HL-60 (cell line): ENCODE measurements around the gene GRK2.

Source experiments
- CTCF ChIP-seq: IDR thresholded peaks from one replicate; pipeline ENCODE4 v1.5.1; 2011; ENCODE audit warnings: low read length, control low read depth, inconsistent platforms; ENCODE audit not compliant: insufficient read depth
- REST ChIP-seq: IDR thresholded peaks from 2 replicates; pipeline ENCODE4 v1.6.1; 2012; ENCODE audit warnings: low read depth; ENCODE audit not compliant: insufficient replicate concordance

GRCh38 chr11:67256477-67257135, 9.7 kb upstream of the GRK2 start:
- TF ChIP-seq REST: no peak
- no peak for TF ChIP-seq CTCF
